DOHH2 (cell line): ENCODE measurements around the gene CPLX3.

Experiments
- H3F3A ChIP-seq: fragments of 200-600 bp; sonication (generic), shearing (Covaris generic); 2 replicates; pipeline ENCODE4 v1.6.0; 2016; ENCODE audit warnings: antibody characterized with exemption, mild to moderate bottlenecking; ENCODE audit not compliant: control insufficient read depth, insufficient read depth
- H3K27ac ChIP-seq: fragments of 200-600 bp; sonication (generic); 2 replicates; pipeline ENCODE4 v1.5.1; 2014; ENCODE audit warnings: low read depth, mild to moderate bottlenecking, low read length, moderate library complexity
- H3K27me3 ChIP-seq: fragments of 200-600 bp; sonication (generic); 2 replicates; pipeline ENCODE4 v1.6.1; 2014; ENCODE audit warnings: mild to moderate bottlenecking, low read length, mixed read lengths; ENCODE audit not compliant: control insufficient read depth
- H3K36me3 ChIP-seq: fragments of 200-600 bp; sonication (generic); 2 replicates; pipeline ENCODE4 v1.6.1; 2014; ENCODE audit warnings: mild to moderate bottlenecking, low read length, moderate library complexity, mixed read lengths; ENCODE audit not compliant: control insufficient read depth
- H3K4me1 ChIP-seq: fragments of 200-600 bp; sonication (generic); 2 replicates; pipeline ENCODE4 v1.6.1; 2014; ENCODE audit warnings: mild to moderate bottlenecking, low read length, mixed read lengths; ENCODE audit not compliant: control insufficient read depth
- H3K4me2 ChIP-seq: fragments of 200-600 bp; sonication (generic); 2 replicates; pipeline ENCODE4 v1.6.0; 2014; ENCODE audit warnings: mild to moderate bottlenecking, low read length, moderate library complexity
- H3K4me3 ChIP-seq: fragments of 200-600 bp; sonication (generic); 2 replicates; pipeline ENCODE4 v1.5.1; 2014; ENCODE audit warnings: mild to moderate bottlenecking, low read length, mixed read lengths
- H3K79me2 ChIP-seq: fragments of 200-600 bp; sonication (generic); 2 replicates; pipeline ENCODE4 v1.6.1; 2014; ENCODE audit warnings: mild to moderate bottlenecking, low read length, mixed read lengths; ENCODE audit not compliant: control insufficient read depth
- H3K9me2 ChIP-seq: fragments of 200-600 bp; sonication (generic); replicated peaks from 2 replicates; pipeline ENCODE4 v1.6.1; 2014; ENCODE audit warnings: mild to moderate bottlenecking, low read length, mixed read lengths; ENCODE audit not compliant: control insufficient read depth
- H3K9me3 ChIP-seq: fragments of 200-600 bp; sonication (generic); 2 replicates; pipeline ENCODE4 v1.6.1; 2014; ENCODE audit warnings: antibody characterized with exemption, low read length, mixed read lengths; ENCODE audit not compliant: control insufficient read depth, insufficient read depth
- H4K20me1 ChIP-seq: fragments of 200-600 bp; sonication (generic); 2 replicates; pipeline ENCODE4 v1.6.0; 2014; ENCODE audit warnings: low read depth, mild to moderate bottlenecking, antibody characterized with exemption, low read length, moderate library complexity; ENCODE audit not compliant: control insufficient read depth, insufficient read depth
- EZH2phosphoT487 ChIP-seq: fragments of 200-600 bp; sonication (generic); IDR thresholded peaks from 2 replicates; pipeline ENCODE4 v1.6.1; 2017; ENCODE audit warnings: borderline replicate concordance, mild to moderate bottlenecking, antibody characterized with exemption, low read length, moderate library complexity, mixed read lengths
- TF ChIP-seq, protein P1 (sequence below): fragments of 200-600 bp; sonication (generic); IDR thresholded peaks from one replicate; pipeline ENCODE4 v1.5.1; 2014; ENCODE audit warnings: antibody characterized with exemption, mild to moderate bottlenecking, low read depth, low read length; ENCODE audit not compliant: poor library complexity, severe bottlenecking

The CPLX3 gene

DNA sequence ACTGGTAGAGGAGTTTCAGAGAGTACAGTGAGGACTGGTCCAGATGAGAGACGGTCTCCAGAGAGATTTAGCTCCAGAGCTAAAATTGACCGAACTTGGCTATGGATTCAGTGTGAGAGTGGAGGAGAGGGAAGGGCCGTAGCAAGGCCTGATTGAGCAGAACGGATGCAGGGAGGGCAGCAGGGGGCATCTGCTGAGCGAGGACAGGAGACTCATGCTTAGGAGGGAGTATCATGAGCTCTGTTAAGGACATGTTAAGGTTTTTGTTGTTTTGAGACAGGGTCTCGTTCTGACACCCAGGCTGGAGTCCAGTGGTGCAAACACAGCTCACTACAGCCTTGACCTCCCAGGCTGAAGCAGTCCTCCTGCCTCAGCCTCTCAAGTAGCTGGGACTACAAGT lies 21.5 kb upstream of the CPLX3 start:
- H3K27ac ChIP-seq: no peak overlapping the region
- peaks cover 15% of the 10 kb centered on the region for H3K4me1 ChIP-seq
- no peak for TF ChIP-seq EZH2phosphoT487
- TF ChIP-seq, protein P1, sequence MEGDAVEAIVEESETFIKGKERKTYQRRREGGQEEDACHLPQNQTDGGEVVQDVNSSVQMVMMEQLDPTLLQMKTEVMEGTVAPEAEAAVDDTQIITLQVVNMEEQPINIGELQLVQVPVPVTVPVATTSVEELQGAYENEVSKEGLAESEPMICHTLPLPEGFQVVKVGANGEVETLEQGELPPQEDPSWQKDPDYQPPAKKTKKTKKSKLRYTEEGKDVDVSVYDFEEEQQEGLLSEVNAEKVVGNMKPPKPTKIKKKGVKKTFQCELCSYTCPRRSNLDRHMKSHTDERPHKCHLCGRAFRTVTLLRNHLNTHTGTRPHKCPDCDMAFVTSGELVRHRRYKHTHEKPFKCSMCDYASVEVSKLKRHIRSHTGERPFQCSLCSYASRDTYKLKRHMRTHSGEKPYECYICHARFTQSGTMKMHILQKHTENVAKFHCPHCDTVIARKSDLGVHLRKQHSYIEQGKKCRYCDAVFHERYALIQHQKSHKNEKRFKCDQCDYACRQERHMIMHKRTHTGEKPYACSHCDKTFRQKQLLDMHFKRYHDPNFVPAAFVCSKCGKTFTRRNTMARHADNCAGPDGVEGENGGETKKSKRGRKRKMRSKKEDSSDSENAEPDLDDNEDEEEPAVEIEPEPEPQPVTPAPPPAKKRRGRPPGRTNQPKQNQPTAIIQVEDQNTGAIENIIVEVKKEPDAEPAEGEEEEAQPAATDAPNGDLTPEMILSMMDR: no peak
- H3K36me3 ChIP-seq: peaks cover 51% of the 10 kb centered on the region
- peaks cover 29% of the 10 kb centered on the region for H3F3A ChIP-seq
- H3K9me2 ChIP-seq: no peaks in the 10 kb centered on the region
- peaks cover 8% of the 10 kb centered on the region for H3K27me3 ChIP-seq
- H3K4me3 ChIP-seq: no peak overlapping the region
- H3K79me2 ChIP-seq: peaks cover 1% of the 10 kb centered on the region; the same call in 1 of the 2 replicates
- H4K20me1 ChIP-seq: peaks cover 21% of the 10 kb centered on the region
- H3K4me2 ChIP-seq: no peak overlapping the region
- no peaks in the 10 kb centered on the region for H3K9me3 ChIP-seq

DNA sequence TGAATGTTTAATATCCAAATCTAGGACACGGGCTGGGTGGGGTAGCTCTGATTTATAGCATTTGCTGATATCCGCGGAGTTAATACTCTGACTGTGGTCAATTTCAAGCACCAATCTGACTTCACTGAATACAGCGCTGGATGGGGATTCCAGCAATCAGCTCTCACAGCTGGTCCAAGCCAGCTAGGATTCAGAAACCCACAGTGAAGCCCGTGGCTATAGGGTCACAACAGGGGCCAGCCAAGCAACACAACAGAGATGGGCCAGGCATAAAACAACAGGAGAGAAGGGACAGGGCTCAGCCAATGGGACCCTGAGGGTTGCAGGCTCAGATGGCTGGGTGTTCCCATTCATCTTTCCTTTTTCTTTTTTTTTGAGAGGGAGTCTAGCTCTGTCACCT lies 19.1 kb upstream of the CPLX3 start:
- Histone ChIP-seq H3K27ac (no peak overlapping the region), H3K9me2 (no peaks in the 10 kb centered on the region)

DNA sequence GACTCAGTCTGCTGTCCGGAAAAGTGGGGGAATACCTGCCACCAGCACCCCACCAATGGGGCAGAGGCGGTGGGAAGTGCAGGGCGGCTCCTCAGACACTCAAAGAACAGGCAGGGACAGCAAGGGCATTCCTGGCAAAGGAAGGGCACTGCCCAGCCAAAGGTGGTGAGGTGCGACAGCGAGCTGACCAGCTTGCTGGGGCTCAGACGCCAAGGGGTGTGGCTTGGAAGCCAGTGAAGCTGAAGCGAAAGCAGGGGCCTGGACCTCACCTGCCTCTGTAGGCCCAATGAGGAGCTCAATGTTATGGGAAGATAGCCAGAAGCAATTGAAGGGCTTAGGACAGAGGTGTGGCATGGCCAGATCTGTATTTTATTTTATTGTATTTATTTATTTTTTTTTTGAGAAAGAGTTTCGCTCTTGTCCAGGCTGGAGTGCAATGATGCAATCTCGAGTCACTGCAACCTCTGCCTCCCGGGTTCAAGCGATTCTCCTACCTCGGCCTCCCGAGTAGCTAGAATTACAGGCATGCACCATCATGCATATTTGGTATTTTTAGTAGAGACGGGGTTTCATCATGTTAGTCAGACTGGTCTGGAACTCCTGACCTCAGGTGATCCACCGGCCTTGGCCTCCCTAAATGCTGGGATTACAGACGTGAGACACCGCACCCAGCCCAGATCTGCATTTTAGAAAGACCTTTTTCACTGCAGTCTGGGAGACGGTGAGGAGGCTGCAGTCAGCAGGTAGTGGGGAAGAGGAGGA lies 18.2 kb upstream of the CPLX3 start:
- Histone ChIP-seq H3K4me3 (no peak overlapping the region), H3K9me2 (no peaks in the 10 kb centered on the region), H3K4me2 (no peak overlapping the region), H3K27me3 (peaks cover 8% of the 10 kb centered on the region), H3K79me2 (no peaks in the 10 kb centered on the region), H3K36me3 (peaks cover 18% of the 10 kb centered on the region), H3K27ac (no peak overlapping the region), H3K9me3 (no peaks in the 10 kb centered on the region), H4K20me1 (no peaks in the 10 kb centered on the region), H3K4me1 (peaks cover 8% of the 10 kb centered on the region), H3F3A (peaks cover 26% of the 10 kb centered on the region)
- TF ChIP-seq EZH2phosphoT487: no peak
- TF ChIP-seq, protein P1: no peak

More for the DNA sequence above, 19.1 kb upstream of the CPLX3 start:
- H3K79me2 ChIP-seq: no peaks in the 10 kb centered on the region
- peaks cover 8% of the 10 kb centered on the region for H3K27me3 ChIP-seq
- H3K9me3 ChIP-seq: no peaks in the 10 kb centered on the region
- no peak overlapping the region for H3K4me3 ChIP-seq
- no peak overlapping the region for H3K4me2 ChIP-seq
- peaks cover 29% of the 10 kb centered on the region for H3F3A ChIP-seq
- TF ChIP-seq, protein P1: no peak
- TF ChIP-seq EZH2phosphoT487: no peak
- 0 out of 2 replicates have a peak, but pooled peaks cover 2% of the 10 kb centered on the region for H4K20me1 ChIP-seq
- peaks cover 28% of the 10 kb centered on the region for H3K36me3 ChIP-seq
- peaks cover 8% of the 10 kb centered on the region for H3K4me1 ChIP-seq
